Stimulated activated CD4-positive, alpha-beta T cell treated with anti-CD3 and anti-CD28 coated beads, Interleukin-4, amount 100 ng/mL, for 48 hours (primary cell): Measurements from ENCODE around the gene AMACR.

ENCODE experiments used
- DNase-seq, 2 donors: peaks; one replicate each; pipeline ENCODE4 v3.0.0-alpha.2; 2020; ENCODE audit warnings: low read depth in 2 of 2

The AMACR gene

DNA sequence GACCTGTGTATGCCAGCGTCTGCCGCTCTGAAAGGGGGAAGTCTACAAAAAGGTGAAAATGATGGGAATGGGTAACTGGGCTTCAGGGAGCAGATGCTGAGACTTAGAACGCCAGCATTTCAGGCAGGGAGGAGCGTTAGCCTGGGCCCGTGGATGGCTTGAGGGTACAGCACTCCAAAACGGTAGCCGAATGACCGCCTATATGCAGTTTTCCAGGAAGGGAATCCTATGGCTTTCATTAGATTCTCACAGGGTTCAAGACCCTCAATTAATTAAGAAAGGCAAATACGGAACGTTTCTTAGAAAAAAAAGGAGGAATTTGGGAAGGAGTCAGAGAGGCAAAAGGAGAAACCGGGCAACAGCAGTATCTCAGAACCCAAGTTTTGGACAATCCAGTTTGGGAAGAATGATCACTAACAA is 639 bp downstream of the AMACR start:
- no peak for DNase-seq

DNA sequence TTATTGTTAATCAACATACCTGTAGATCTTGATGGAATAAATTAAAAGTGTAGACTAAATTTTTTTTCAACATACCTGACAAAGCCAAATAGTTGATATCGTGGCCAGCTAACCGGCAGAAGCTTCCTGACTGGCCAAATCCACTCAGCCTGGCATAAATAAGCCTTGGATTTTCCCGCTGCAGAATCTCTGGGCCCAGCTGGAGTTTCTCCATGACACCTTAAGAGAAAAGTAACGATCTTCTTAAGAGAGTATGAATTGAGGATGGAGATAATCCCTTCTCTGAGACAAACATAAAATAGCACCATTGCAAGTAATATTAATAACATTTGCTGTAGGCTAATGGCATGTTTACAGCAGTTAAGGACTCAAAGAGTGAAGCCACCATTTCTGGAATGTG is 2.2 kb downstream of the AMACR start:
- no peak for DNase-seq

DNA sequence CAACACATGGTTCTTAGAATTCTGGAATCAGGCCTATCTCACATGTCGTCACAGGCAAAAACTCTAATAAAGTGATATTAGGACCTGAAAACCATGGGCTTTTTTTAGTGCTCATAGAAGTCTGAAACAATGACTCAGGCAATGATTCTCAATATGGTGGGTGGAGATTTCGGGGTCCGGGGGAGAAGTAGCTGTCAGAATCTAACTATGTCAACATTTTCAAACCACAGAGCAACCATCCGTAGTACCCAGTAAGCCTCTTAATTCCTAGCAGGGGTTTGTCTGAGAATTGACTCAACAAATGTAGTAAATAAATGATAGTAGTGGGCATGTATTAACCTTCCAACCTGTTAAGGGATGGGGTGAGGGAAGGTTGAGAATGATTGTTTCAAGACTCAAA is 2.6 kb downstream of the AMACR start:
- DNase-seq: no peak

DNA sequence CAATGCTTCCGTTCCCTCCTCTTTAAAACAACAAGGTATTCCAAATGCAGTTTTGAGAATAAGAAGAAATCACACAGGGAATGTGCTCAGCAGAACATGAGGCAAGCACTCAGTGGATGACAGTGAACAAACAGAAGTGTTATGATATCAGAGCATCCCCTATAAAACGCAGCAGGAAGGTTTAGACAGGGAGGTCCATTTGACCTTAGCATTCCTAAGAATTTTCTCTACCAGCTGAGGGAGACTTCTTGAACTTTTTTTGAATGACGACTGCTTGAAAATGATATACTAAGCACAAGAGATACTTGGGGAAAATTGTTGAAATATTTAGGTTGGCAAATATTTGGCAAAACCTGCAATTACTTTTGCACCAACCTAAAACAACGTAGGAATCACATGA is 3.9 kb downstream of the AMACR start:
- no peak for DNase-seq

DNA sequence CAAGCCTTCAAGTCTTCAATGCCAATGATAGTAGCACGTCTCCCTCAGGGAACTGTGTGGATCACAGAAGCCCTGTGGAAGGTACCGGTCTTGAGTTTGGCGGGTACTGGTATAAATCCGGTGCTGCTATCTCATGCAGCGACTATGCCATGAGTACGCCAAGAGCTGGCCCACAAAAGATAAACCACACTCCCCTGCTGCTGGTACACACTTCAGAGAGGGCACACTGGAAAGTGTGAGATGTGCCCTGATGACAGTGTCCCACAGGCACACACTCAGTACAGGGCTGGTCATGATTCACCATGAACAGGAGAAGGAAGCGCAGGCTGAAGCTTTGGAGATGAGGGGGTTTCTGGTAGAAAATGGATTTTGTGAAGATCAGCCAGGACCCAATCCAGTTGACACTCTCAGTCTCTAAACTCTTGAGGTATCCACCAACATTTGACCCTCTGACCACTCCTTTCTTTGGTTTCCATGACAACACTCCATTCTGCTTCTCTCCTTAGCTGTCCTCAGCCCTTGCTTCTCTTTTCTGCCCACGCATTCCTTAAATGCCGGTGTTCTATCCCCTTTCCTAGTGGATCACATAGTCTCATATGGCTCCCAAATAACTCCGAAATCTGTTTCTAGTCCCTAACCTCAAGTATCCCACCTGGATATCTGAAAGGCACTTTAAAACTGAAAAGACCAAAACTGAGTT is 5.1 kb downstream of the AMACR start:
- DNase-seq: no peak

DNA sequence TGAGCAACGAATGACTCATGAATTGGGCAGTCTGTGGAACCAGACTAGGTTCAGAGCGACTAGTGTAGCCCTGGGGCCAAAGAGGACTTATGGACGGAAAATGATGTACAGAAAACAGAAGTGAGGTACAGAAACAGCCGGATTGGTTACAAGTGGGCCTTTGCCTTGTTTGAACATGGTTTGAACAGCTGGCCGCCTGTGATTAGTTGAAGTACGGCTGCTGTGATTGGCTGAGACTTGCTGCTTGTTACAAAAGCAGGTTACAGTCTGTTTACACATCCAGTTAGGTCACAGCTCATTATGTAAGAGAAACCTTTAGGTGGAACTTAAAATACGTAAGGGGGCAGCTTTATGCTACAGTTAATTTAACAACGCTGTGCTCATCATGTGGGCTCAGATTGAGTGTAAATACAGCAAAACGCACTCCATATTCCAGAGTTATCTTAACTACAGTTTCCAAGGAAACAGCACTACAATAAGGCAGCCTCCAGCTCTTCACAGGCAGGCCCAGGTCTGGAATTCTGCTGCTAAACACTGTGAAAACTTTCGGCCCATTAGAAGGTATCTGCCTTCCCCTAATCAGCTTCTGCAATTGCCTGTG is 6.5 kb downstream of the AMACR start:
- DNase-seq: no peak

DNA sequence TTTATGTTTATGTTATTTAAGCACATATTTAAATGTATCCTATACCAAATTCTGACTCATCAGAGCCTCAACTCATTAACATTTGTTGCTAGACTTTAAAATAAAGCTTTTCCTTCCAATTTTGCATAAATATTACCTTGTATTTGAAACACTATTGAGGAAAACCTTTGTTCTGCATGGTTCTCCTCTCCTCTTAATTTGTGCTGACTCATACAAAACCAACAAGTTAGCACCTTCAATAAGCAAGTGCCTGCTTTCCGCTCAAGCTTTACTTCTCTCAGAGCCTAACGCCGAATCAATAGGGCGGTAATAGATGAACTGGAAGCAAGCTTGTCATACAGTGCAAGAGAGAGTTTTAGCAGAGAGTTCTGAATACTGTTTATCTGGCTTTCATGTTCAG is 7.9 kb downstream of the AMACR start:
- no peak for DNase-seq

DNA sequence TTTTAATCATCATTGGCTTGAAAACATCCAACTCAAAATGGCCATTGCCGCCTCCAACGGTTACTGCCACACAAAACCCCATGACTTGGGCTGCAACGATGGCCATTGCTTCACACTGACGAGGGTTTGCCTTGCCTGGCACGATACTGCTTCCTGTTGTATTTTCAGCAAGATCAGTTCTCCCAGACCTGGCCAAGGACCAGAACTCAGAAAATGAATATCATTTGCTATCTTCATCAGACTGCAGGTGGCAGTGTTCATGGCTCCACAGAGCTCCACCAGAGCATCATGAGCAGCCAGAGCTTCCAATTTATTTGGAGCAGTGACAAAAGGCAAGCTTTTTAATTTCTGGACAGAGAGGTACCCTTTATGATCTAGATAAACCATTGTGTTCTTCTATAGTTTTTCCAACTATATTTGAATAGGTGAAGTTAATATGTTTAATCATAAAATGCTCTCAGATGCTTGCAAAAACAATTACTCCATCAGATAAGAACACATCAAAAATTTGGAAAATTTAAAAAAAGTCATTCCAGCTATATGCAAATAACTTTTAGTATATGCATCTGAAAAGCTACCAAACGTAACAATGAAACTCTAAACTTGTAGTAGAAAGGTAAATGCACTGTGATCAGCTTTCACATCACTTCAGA is 10.4 kb downstream of the AMACR start:
- DNase-seq: no peak

DNA sequence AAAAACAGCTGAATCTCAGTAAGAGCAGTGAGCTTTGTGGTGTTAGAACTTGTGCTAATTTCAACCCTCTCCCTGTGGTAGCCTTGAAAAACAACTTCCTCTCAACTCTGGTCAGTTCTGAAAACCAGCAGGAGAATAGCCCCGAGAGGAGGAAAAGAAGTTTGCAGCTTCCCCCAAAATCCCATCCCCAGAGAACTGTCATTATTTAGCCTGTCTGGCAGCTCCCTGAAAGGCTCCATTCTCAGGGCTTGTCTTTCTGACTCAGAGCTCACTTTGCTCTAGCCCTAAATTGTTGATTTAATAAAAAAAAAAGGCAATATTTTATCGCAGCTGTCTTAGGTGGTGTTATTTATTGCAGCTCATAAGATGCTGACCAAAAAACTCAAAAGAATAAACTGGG is 12.0 kb downstream of the AMACR start:
- no peak for DNase-seq

DNA sequence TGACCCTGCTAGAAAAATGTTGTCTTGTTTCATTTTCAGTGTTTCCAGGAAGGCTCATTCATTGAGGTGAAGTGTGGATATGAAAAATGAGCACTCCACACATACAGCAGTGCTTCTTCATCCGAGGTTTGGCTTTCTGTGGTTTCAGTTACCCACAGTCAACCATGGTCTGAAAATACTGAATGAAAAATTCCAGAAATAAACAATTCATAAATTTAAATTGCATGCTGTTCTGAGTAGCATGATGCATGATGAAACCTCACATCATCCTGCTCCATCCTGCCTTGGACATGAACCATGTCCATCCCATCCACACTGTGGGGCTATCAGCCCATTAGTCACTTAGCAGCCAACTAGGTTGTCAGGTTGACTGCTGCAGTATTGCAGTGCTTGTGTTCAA is 13.0 kb downstream of the AMACR start:
- DNase-seq: no peak

DNA sequence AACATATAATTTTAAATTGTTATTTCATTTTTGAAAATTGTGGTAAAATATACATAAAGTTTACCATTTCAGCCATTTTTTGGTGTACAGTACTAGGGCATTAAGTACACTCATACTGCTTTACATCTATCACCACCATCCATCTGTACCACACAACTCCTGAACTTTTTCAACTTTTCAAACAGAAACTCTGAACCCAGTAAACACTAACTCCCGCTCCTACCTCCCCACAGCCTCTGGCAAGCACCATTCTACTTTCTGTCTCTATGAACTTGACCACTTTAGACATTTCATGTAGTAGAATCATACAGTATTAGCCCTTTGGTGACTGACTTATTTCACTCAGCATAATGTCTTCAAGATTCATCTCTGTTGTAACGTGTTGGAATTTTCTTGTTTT is 15.0 kb downstream of the AMACR start:
- DNase-seq: no peak

DNA sequence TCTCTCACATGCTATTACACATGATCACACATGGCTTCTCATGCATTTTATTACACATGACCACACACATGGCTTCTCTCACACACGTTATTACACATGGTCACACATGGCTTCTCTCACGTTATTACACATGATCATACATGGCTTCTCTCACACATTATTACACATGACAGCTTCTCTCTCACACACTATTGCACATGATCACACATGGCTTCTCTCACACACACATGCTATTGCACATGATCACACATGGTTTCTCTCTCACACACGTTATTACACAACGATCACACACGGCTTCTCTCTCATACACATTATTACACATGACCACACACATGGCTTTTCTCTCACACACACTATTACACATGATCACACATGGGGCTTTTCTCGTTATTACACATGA is 22.4 kb downstream of the AMACR start:
- no peak for DNase-seq

DNA sequence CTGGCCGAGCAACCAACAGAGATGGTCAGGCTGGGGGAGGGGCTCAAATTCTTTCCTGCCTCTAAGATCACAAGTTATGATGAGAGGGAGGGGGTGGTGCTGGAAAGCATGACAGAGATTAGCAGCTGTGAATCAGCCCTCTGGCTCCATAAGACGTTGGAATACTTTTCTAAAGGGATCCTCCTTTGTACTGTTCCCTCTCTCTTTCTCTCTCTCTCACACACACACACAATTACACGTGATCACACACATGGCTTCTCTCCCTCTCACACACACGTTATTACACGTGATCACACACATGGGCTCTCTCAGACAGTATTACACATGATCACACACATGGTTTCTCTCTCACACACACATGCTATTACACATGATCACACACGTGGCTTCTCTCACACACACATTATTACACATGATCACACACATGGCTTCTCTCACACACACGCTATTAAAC is 23.2 kb downstream of the AMACR start, which contains the start of gene SLC45A2:
Gene SLC45A2, minus strand, starts transcription at position 23 of the 454 bp plus-strand sequence. CDS start 110 bp downstream, outside the sequence.
- DNase-seq: no peak

DNA sequence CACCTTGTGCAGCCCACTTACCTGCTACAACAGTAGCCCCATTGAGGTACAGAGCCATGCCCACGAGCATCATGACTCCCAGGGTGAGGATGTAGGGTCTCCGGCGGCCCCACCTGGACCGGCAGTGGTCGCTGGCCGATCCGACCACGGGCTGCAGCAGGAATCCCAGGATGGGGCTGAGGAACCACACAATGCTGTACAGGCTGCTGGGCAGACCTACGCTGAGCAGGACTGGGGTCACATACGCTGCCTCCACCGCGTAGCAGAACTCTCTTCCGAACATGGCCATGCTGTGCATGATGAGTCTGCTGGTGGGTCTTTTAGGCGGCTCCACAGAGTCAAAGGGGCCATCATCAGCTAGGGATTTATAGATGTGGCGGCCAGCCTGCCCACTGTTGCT is 23.7 kb downstream of the AMACR start:
- no peak for DNase-seq

DNA sequence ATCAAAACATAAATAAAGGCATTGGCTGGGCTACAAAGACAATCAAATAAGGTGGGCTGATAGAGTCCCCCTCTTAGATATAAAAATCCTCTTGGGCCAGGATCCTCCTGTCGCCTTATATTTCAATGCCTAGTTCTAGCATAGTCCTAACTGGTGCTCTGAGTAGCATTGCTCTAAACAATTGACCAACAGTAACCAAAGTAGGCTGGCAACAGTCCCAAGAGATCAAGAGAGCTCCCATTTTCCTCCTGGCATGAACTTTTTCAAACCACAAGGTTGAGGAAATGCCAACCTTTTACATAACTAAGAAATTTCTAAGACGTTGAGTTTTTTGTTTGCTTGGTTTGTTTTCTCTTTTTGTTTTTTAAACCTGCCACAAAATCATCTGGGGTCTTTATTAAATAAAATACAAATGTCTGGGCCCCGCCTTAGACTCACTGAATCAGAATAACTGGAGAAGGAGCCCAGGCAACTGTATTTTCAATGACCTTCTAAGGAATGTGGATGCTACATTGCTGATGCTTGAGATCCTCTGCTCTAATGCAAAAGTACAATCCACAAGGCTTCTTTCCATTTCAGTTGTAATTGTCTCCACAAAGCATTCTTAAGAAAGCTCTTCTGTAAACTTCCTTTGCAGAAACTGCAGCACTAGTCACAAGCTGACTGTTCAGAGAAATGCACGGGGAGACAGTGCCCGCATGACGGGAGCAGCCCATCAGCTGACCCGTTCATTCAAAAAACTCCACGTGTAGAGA is 26.3 kb downstream of the AMACR start:
- no peak for DNase-seq

DNA sequence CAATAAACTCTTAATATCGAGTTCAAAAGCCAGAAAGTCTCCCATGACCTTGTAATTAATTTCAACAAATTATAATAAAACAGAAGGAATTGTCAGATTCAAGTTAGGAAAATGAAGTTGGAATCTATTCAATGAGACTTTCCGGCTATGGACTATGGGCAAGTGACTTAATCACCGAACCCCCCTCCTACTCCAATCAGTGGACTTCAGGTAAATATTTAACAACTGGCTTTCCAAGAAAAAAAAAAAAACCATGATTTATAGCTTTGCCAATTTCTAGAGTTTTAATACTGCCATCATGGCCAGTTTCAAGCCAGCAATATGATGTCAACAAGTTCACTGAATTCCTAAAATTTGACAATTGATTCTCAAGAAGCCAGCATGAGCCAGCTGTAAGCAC is 27.8 kb downstream of the AMACR start:
- no peak for DNase-seq

DNA sequence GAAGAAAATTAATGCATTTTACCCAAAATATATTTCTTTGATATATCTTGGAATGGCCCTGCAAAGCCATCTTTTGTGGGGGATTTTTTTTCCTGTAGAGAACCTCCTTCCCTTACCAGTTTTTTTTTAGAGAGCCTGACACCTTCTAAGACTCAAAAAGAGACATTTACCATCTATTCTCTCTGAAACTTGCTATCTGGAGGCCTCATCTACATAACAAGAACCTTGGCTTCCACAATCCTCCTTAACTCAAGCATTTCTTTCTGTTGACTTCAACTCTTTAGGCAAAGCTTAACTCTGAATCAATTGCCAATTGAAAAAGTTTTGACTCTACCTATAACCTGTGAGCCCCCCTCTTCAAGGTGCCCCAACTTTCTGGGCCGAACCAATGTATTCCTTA is 29.5 kb downstream of the AMACR start:
- DNase-seq: no peak

DNA sequence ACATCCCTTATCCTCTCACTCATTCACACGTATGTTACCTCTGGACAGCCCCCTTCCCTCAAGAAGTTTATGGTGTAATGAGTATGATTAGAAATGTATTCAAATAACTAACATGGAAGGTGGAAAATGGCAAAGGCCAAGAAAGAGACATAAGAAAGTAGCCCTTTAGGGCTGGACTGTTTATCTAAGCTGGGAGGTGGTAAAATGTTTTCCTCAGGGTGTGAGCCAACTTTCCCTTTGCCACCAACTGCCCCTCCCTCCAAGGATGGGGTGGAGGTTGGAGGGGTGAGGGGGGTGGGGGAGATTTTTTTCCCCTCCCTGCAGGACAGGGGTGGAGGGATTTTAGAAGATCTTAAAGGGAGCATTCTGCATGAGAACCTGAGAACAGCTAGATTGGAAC is 31.5 kb downstream of the AMACR start:
- no peak for DNase-seq

DNA sequence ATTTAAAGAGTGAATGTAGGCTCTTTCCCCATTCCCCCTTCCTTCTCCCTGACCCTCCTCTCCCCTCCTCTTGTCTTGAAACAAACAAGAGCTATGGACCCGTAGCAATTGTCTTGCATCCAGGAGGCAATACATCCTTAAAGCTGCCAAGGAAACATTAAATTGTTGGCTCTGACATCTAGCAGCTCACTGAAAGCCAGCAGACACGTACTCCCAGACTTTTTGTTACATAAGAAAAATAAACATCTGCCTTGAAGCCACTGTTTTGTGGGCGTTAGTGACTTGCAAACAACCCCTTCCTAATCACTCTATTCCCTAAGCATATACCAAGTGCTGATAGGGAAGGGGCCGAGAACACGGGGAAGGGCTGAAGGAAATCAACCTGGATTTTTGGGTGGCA is 32.0 kb downstream of the AMACR start:
- no peak for DNase-seq

DNA sequence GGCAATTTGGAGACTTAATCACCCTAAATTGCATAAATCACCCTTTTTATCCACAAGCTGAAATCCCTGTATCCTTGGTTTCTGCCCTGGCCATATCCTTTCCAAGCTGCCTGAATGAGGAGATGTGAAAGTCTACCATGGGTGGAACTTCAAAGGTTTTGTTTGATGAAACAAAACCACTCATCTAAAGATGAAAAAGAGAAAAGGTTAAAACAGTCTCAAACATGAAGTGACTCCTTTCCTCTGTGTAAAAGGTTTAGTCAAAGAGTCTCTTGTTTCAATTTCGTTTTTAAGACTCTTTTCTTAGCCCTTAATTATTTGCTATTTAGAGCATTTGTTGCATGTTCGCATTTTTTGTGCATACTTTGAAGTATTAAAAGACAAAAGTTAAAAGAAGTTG is 34.6 kb downstream of the AMACR start:
- no peak for DNase-seq

DNA sequence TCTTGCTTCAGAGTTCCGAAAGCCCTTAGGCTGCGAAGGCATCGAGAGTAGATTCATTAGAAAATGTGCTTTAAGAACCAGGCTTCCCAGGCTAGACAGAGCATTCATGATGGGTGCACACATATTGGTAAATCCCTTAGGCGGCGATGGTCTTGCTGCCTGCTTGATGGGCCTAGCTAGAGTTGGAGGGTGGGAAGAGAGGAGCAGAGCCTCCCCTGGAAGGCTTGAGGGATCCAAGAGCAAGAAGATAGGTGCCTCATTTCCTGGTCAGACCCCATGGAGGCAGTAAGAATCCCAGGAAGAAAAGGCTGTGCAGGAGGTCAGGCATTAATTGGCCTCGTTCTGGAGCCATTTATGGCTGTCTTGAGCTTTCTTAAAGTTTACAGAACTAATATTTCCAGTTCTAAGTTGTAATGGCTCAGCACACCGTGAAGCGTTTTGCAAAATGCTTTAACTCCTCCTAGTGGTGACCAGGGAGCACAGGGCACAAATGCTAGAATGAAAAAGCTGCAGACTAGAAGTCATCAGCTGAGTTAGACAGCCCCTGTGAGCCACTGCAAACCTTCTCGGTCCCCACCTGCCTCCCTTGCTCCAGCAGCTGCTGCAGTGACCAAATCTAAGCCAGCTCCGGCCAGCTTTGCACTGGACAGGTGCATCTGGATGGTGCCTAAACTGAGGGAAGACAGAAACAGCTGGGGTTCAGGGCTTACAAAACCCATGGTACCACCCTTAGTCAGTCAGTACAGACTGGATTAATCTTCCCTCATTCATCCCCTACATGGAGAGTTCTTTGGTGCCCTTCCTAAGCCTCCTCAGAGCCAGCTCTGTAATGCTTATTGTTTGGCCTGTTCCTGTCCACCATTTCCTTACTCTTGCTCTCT is 38.0 kb downstream of the AMACR start:
- DNase-seq: no peak
